KMS-11 (cell line): Measurements from ENCODE around the gene CRHBP.

Experiments
- H2AFZ ChIP-seq: fragments of 200-600 bp; sonication (generic); 2 replicates; pipeline ENCODE4 v1.6.1; 2016; ENCODE audit warnings: antibody characterized with exemption, mixed run types, low read depth
- H3K27ac ChIP-seq: fragments of 200-600 bp; sonication (generic); 2 replicates; pipeline ENCODE4 v1.6.1; 2016; ENCODE audit warnings: mild to moderate bottlenecking, mixed run types
- H3K27me3 ChIP-seq: fragments of 200-600 bp; sonication (generic); 2 replicates; pipeline ENCODE4 v1.6.1; 2017; ENCODE audit warnings: mild to moderate bottlenecking, low read depth, mixed run types, moderate library complexity; ENCODE audit not compliant: insufficient read depth
- H3K36me3 ChIP-seq: fragments of 200-600 bp; sonication (generic); 2 replicates; pipeline ENCODE4 v1.6.1; 2017; ENCODE audit warnings: mild to moderate bottlenecking, mixed run types; ENCODE audit not compliant: insufficient read depth
- H3K4me1 ChIP-seq: fragments of 200-600 bp; sonication (generic); 2 replicates; pipeline ENCODE4 v1.6.1; 2016; ENCODE audit warnings: mild to moderate bottlenecking, low read depth, mixed run types; ENCODE audit not compliant: poor library complexity, severe bottlenecking
- H3K4me2 ChIP-seq: fragments of 200-600 bp; sonication (generic); 2 replicates; pipeline ENCODE4 v1.7.0; 2016; ENCODE audit warnings: mild to moderate bottlenecking, mixed run types
- H3K4me3 ChIP-seq: fragments of 200-600 bp; sonication (generic); IDR thresholded peaks from 2 replicates; pipeline ENCODE4 v1.6.1; 2017; ENCODE audit warnings: low read depth, low read length, mixed read lengths; ENCODE audit not compliant: insufficient read depth
- H3K79me2 ChIP-seq: fragments of 200-600 bp; sonication (generic); 2 replicates; pipeline ENCODE4 v1.6.1; 2016; ENCODE audit warnings: low read depth, mixed run types; ENCODE audit not compliant: insufficient read depth
- H3K9ac ChIP-seq: fragments of 200-600 bp; sonication (generic); 2 replicates; pipeline ENCODE4 v1.6.1; 2016; ENCODE audit warnings: mild to moderate bottlenecking, mixed run types
- H4K20me1 ChIP-seq: fragments of 200-600 bp; sonication (generic); 2 replicates; pipeline ENCODE4 v1.6.1; 2016; ENCODE audit warnings: mild to moderate bottlenecking, mixed run types; ENCODE audit not compliant: insufficient read depth
- TF ChIP-seq, protein P1 (sequence below): fragments of 200-600 bp; sonication (generic); conservative IDR thresholded peaks from 2 replicates; pipeline ENCODE4 v1.6.1; 2017; ENCODE audit warnings: low read depth, mild to moderate bottlenecking, antibody characterized with exemption, low read length, moderate library complexity, mixed read lengths

Gene CRHBP

GRCh38 chr5:76938177-76938576 lies 14.7 kb upstream of the CRHBP start:
- Histone ChIP-seq H3K4me3 (no peak overlapping the region), H2AFZ (no peak overlapping the region)

DNA sequence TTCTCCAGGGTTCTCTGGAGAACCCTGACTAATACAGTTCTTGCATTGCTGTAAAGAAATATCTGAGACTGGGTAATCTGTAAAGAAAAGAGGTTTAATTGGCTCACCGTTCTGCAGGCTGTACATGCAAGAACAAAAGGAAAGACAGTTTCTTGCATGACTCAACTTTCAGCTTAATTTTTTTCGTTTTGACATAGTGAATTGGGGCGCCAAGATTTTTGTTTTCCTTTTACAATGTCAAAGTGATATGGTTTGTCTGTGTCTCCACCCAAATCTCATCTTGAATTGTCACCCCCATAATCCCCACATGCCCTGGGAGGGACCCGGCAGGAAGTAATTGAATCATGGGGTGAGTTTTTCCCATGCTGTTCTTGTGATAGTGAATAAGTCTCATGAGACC lies 11.8 kb upstream of the CRHBP start:
- Histone ChIP-seq H3K27ac (no peak overlapping the region), H3K9ac (no peak overlapping the region), H2AFZ (no peak overlapping the region), H4K20me1 (no peaks in the 10 kb centered on the region), H3K4me2 (no peak overlapping the region), H3K79me2 (no peaks in the 10 kb centered on the region), H3K4me3 (no peak overlapping the region), H3K4me1 (peaks cover 21% of the 10 kb centered on the region), H3K27me3 (peaks cover 3% of the 10 kb centered on the region; the same call in 1 of the 2 replicates), H3K36me3 (no peaks in the 10 kb centered on the region)
- TF ChIP-seq, protein P1, sequence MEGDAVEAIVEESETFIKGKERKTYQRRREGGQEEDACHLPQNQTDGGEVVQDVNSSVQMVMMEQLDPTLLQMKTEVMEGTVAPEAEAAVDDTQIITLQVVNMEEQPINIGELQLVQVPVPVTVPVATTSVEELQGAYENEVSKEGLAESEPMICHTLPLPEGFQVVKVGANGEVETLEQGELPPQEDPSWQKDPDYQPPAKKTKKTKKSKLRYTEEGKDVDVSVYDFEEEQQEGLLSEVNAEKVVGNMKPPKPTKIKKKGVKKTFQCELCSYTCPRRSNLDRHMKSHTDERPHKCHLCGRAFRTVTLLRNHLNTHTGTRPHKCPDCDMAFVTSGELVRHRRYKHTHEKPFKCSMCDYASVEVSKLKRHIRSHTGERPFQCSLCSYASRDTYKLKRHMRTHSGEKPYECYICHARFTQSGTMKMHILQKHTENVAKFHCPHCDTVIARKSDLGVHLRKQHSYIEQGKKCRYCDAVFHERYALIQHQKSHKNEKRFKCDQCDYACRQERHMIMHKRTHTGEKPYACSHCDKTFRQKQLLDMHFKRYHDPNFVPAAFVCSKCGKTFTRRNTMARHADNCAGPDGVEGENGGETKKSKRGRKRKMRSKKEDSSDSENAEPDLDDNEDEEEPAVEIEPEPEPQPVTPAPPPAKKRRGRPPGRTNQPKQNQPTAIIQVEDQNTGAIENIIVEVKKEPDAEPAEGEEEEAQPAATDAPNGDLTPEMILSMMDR: no peak

More at GRCh38 chr5:76938177-76938576, 14.7 kb upstream of the CRHBP start:
- TF ChIP-seq, protein P1: no peak
- Histone ChIP-seq H3K9ac (no peak overlapping the region), H3K27ac (0 out of 2 replicates have a peak overlapping the region, but pooled peaks have one; percentile 10), H4K20me1 (no peaks in the 10 kb centered on the region), H3K4me1 (peaks cover 21% of the 10 kb centered on the region), H3K79me2 (no peaks in the 10 kb centered on the region), H3K27me3 (peaks cover 3% of the 10 kb centered on the region; the same call in 1 of the 2 replicates), H3K36me3 (no peaks in the 10 kb centered on the region), H3K4me2 (peak overlapping the region; percentile 34)

DNA sequence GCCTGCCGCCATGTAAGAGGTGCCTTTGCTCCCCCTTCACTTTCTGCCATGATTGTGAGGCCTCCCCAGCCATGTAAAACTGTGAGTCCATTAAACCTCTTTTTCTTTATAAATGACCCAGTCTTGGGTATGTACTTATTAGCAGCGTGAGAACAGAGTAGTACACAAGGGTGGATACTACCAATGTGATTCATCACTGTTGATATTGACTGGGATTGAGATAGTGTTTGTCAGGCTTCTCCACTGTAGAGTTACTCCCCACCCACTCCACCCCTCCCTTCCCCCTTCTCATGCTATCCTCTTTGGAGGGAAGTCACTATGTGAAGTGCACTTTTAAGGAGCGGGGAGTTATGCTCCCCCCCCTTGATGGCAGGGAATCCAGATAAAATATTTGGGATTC lies 11.4 kb upstream of the CRHBP start:
- Histone ChIP-seq H4K20me1 (no peaks in the 10 kb centered on the region), H3K79me2 (no peaks in the 10 kb centered on the region), H3K27ac (no peak overlapping the region), H3K27me3 (no peaks in the 10 kb centered on the region; the same call in 1 of the 2 replicates), H2AFZ (no peak overlapping the region), H3K4me1 (peaks cover 21% of the 10 kb centered on the region), H3K9ac (no peak overlapping the region), H3K36me3 (no peaks in the 10 kb centered on the region), H3K4me2 (no peak overlapping the region), H3K4me3 (no peak overlapping the region)
- TF ChIP-seq, protein P1: no peak

DNA sequence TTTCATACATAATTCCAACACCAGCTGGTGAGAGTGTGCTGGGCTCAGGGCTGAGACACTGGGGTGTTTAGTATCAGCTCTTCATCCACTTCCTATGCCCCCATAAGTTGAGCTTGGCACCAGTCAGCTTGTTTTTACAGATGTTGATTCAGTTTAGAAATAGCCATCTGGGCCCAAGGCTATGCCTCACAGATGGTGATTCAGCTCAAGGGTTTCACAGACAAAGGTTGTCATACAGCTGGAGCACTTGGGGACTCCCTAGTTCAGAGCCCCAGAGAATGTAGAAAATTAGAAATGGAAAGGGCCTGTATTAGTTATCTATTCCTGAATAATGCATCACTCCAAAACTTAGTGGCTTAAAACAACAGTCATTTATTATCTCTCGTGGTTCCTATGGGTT lies 10.3 kb upstream of the CRHBP start:
- TF ChIP-seq, protein P1: no peak
- Histone ChIP-seq H3K79me2 (no peaks in the 10 kb centered on the region), H3K36me3 (no peaks in the 10 kb centered on the region), H3K27me3 (no peaks in the 10 kb centered on the region), H3K9ac (no peak overlapping the region), H3K4me1 (peaks cover 14% of the 10 kb centered on the region), H2AFZ (no peak overlapping the region), H3K4me2 (no peak overlapping the region), H4K20me1 (no peaks in the 10 kb centered on the region), H3K4me3 (no peak overlapping the region), H3K27ac (no peak overlapping the region)

DNA sequence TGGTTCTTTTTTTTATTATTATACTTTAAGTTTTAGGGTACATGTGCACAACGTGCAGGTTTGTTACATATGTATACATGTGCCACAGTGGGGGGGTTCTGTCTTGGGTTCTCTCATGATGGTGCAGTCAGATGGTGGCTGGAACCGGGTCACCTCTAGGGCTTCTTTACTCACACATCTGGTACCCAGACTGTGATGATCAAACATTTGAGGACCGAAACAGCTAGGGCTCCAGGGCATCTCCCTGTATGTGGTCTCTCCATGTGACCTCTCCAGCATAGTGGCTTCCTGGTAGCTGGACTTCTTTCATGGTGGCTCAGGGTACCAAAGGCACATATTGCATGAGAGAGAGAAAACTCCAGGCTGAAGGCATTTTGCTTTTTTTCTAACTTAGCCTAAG lies 9.8 kb upstream of the CRHBP start:
- Histone ChIP-seq H3K36me3 (no peaks in the 10 kb centered on the region), H3K79me2 (no peaks in the 10 kb centered on the region), H2AFZ (no peak overlapping the region), H3K27me3 (no peaks in the 10 kb centered on the region), H4K20me1 (no peaks in the 10 kb centered on the region), H3K4me2 (no peak overlapping the region), H3K9ac (no peak overlapping the region), H3K4me3 (no peak overlapping the region), H3K4me1 (peaks cover 10% of the 10 kb centered on the region), H3K27ac (no peak overlapping the region)
- TF ChIP-seq, protein P1: no peak
